NCI-H2081 treated with DMSO at 0.1 percent for 48 hours (cell line): ENCODE measurements around the gene GFAP.

ENCODE experiments used
- DNase-seq: peaks from one replicate; lab custom pipeline; 2025; lab: John Stamatoyannopoulos, UW

The GFAP gene

DNA sequence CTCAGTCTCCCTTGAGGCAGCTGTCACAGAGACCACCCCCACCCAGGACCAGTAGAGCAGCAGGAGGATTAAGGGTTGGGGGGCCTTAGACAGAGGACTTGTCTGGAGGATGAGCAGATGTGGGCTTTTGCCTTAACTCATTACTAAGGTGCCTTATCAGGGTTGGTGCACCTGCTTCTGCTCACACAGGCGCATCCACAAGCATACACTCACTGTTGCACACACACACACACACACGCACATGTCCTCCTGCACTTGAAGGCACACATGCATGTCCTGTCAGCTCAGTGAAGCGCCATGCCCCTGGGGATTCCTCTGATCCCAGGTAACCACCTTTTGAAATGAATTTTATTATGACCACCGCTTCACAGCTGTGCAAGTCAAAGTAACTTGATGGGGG lies 1.2 kb downstream of the GFAP start:
- no peak for DNase-seq

DNA sequence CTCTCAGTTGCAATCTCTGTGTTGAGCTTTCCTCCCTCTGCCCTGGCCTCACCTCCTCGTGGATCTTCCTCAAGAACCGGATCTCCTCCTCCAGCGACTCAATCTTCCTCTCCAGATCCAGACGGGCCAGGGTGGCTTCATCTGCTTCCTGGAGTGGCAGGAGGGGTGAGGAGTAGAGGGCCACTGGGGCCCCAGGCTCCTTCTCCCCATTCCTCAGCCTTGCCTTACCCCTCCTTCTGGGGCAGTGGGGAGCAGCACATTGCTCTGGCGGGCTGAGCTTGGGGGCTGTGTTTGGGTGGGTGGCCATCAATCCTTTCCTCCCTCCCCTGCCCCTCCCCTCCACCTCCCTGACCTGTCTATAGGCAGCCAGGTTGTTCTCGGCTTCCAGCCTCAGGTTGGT lies 1.6 kb downstream of the GFAP start:
- DNase-seq: no peak

DNA sequence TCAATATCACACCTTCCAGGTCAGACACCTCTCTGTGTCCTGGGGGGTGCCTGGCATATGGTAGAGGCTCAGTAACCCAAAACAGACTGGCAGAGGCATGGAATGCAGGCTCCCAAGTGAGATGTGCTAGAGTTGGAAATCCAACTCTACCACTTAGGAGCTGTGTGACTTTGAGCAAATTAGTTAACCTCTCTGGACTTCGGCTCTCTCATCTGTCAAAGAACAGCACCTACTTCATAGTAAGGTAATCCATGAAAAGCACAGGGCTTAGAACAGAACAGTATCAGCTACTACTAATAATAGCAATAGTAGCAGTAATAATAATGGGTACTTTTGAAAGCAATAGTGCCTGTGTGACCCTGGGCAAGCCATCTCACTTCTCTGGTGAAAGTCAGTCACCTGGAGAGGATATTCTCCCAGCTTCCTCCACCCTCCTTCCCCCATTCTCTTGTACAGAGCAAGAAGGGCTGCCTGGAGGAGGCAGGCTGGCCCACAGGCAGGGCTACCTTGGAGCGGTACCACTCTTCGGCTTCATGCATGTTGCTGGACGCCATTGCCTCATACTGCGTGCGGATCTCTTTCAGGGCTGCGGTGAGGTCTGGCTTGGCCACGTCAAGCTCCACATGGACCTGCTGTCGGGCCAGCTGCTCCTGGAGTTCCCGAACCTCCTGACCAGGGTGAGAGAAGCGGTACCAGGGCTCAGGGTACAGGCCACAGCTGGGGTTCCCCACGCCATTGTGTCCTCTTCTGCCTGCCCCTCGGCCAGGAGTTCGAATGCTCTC lies 2.3 kb downstream of the GFAP start:
- DNase-seq: no peak

GRCh38 chr17:44911133-44912001 lies 3.9 kb downstream of the GFAP start:
- DNase-seq: no peak

DNA sequence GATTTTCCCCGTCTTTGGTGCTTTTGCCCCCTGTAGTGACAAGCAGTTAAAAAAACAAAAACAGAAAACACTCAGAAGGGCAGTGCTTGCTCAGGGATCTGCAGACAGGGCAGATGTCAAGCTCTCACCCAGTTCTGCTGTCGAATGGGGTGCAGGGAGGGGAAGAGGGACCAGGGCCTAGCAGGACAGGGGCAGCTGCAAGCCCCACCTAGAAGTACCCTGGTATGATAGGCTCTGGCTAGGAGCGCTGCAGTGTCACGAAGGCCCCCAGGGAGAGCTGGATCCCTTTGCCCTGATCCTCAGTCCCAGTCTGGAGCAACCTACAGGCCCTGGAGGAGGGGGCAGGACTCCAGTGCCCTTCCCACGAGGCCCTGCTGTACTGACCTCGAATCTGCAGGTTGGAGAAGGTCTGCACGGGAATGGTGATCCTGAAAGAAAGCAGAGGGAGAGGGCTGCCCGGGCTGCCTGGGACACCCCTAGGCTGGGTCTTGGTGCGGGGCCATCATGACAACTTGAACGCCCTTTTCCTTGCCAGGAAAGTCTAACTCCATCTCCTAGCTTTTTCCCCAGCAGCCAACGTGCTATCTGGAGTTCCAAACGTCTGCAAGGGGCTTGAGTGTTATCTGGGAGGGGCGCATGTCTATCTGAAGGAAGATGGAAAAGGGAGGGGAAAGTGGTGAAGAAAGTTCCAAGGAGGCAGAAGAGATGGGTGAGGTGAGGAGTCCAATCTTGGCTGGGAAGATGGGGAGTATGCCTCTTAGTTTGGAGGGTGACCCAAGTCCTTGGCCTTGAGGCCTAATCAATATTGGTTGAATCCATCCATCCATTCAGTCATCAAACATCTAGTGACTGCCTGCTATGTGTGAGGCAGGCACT lies 4.8 kb downstream of the GFAP start:
- no peak for DNase-seq

DNA sequence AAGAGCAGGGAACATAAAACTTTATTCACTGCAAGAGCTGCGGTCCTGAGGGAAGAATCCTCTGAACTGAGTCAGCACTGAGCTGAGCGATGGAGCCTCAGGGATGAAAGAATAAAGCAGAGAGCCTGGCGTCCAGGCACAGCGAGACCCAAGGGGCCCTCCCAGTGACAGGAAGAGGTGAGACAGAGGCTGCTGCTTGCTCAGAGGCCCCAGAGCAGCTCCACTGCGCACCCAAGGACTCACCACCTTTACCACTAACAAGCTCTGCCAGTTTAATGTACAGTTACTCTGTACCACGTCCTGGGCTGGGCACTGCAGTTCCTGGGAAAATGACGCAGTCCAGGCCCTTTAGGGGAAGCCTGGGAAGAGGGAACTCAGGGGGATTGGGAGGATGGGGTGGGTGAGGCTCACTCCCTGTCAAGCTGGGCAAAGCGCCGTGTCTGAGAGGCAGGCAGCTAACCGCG lies 5.6 kb downstream of the GFAP start:
- no peak for DNase-seq

- no peak for DNase-seq
Measured at GRCh38 chr17:44908761-44909326, 6.5 kb downstream of the GFAP start.

- no peak for DNase-seq
Measured at GRCh38 chr17:44907729-44908470, 7.4 kb downstream of the GFAP start.

DNA sequence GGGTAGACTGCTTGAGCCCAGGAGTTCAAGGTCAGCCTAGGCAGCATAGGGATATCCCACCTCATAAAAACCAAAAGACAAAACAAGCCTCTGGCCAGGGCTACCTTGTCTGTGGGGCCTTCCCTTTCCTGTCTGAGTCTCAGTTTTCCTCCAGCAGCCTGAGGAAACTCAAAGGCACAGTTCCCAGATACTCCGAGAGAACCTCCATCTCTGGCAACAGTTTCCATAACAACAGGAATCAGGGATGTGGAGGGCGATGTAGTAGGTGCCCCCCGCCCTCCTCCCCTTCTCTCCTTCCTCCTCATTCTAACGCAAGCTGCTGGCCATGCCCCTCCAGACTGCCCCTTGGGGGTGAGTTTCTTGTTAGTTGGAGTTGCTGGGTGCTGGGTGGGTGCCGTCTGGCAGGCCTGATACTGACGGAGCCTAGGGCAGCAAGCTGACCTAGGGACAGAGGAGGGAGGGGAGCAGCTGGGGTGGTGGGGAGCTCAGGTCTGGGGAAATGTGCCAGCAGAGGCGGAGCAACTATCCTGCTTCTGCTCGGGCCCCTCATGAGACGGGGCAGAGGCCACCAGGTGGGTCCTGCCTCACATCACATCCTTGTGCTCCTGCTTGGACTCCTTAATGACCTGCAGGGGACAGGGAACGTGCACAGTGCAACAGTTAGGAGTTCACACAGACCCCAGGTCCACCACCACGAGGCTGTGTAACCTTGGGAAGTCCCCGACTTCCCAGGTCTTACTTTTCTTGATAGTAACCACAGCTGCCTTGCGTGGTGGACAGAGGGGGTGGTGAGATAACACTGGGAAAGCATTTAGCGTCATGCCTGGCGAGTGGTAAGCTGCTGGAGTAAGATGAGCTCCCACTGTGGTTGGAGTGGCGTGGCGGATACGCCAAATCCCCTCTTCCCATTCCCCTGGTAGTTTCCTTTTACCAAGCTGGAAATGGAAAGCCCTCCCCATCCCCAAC lies 8.3 kb downstream of the GFAP start:
- DNase-seq: no peak

DNA sequence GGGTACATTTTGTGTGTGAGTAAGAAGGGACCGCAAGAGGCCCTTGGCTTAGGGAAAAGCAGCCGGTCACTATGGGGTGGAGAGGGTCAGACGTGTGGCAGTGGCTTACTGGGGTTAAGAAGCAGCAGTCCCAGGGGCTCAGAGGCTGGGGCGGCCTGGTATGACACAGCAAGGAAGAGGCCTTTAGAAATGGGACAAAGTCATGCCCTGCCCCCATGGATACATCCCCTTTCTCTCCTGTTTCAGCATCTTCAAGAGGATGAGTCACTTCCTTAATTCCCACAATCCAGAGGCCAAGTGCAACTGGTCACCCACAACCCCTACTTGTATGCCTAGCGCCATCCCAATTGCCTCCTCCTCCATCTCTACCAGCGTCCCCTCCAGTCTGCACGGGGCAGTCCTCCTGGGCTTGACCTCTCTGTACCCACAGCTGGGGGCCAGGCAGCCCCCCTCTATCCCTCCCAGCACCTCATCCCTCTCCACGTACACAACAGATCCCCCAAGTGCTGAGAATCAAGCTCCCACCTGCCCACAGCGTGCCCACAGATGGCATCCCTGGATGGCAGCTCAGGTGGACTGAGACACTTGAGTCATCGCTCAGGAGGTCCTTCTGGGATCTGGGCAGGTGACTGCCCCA lies 9.2 kb downstream of the GFAP start:
- no peak for DNase-seq

DNA sequence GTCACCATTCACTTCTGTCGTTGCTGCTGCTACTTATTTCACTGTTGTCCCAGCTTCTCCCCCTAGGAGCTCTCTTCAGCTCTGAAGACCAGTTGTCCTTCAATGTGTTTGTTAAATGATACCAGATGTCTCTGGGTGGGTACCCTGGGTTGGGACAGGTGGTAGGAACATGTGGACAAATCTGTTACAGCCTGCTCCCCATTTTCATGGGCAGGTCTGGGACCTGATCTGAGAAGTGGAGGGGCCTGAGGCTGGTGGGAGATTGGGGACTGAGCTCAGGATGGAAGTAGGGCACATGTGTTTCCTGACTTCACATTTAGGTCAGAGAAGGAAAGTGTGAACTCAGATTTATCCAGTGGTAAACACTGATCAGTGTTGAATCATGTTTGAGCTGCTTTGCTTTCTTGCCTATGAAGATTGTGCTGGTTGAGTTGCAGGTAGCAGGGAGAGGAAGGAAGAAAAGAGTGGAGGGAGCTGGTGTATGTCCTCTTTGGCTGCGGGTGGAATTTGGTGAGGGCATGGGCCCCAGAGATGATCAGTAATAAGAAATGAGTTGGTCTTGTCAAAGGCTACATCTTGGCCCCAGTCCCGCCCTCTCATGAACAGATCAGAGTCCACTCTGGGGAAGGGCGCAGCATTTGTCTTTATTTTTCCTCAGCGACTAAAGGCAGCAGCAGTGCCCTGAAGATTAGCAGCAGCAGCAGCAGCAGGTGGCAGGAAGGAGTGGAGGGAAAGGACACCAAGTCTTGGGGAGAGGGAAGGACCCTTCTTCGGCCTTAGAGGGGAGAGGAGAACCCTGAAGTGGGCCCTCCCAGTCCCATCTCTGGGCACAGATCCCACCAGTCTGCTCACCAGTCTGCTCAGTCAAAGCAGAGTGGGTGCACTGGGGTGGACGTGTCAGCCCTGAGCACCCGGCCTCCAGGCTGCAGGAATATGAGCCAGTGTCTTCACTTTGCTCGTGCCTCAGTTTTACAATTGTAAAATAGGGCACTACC lies 10.0 kb downstream of the GFAP start:
- no peak for DNase-seq

DNA sequence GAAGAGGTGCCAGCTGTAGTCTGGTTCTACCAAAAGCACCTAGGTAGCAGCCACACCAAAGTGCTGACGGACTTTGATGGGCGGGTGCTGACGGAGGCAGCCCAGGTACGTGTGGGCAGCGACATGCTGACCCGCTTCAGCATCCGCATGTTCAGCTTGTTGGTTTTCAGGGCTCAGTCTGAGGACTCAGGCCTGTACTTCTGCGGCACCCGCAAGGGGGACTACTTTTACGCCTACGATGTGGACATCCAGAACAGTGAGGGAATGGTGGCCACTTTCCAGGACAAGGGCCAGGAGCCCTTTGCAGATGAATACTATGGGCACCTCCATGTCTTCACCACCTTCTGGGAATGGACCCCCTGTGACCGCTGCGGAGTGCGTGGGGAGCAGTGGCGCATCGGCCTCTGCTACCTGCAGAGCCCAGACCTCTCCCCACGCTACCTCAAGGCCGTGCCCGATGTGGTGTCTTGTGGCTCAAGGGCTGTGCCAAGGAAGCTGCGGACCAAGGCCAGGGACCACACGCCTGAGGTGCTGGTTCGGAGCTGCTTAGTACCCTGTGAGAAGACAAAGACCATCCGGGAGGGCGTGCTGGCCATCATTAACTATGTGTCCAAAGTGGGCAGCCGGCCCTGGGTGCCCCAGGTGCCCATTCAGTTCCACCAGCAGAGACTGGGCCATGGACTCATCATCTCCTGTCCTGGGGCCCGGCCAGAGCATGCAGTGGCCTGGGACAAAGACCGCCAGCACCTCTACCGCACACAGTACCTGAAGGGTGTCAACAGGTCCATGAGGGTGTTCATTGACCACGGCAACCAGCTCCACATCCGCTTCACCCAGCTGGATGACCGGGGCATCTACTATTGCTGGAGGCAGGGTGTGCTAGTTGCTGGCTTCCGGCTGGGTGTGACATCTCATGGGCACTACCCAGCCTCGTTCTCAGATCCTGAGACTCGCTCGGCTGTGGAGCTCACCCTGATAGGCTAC lies 11.0 kb downstream of the GFAP start:
- DNase-seq: no peak

DNA sequence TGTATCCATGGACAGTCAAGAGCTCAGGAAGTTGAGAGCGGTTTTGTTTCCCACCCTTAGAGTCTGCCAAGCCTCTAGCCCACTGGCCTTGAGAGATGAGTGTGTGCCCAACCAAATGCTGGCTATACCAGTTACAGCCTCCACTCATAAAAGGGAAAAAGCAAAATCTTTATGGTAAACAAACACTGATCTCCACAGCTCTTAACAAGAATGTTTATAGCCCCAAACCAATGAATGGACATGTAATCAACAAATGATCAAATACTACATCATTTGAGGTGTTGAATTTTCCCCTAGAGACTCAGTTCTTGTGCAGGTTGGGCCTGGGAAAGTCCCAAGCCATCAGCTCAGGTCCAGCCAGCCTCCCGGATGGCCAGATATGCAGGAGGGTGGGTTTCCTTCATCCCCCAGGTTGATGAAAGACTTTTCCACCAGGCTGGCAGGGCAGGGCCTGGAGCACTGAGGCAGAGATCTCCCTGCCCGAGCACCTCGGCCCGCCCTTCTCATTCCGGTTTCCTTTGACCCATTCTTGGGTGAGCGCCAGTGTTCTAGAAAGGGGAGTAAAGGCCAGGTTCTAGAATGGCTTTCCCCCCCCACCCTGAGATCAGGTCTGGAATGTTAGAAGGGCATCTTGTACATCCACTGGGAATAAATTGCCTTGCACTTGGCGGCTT lies 12.2 kb downstream of the GFAP start:
- no peak for DNase-seq

DNA sequence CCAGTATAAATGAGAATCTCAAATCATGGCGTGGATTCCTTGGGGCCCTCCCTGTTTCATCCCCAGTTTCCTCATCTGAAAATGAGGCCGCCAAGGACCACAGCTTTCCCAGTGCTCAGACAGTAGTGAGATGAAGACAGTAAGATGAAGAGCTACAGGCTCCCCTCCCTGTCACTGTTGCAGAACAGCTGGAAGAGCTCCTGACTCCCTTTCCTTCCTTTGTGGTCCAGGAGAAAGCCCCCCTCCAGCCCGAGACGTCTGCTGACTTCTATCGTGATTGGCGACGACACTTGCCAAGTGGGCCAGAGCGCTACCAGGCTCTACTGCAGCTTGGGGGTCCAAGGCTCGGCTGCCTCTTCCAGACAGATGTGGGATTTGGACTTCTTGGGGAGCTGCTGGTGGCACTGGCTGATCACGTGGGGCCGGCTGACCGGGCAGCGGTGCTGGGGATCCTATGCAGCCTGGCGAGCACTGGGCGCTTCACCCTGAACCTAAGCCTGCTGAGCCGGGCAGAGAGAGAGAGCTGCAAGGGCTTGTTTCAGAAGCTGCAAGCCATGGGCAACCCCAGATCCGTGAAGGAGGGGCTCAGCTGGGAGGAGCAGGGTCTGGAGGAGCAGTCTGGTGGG lies 13.1 kb downstream of the GFAP start:
- DNase-seq: no peak

DNA sequence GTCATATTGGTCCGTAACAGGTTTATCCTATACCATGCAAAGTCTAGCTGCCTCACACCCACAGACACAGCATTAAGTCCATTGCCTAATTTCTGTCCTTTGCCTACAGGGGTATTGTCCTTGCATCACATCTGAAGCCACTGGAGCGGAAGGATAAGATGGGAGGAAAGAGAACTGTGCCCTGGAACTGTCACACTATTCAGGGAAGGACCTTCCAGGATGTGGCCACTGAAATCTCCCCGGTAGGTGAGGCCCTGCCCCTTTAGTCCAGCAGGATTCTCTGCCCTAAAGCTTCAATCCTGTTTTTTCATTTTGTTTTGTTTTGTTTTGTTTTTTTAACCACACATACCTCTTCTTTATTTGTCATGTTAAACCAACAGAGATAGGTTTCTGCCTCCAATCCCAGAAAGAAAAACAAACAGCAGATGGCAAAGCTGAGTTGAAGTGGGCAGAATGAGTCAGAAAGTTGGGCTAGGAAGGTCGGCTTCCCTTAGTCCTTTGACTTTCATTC lies 13.8 kb downstream of the GFAP start:
- no peak for DNase-seq

DNA sequence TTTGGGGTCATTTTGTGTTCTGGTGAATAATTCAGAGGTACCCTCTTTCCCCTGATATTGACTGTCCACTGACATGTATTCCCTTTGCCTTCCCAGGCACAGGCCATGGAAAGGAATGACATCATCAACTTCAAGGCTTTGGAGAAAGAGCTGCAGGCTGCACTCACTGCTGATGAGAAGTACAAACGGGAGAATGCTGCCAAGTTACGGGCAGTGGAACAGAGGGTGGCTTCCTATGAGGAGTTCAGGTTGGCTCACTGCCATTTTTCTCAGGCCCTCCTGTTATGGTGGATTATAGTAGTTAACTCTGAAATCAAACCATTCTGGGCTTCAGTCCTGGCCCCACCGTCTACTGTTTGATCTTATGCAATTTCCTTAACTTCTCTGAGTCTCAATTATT lies 14.4 kb downstream of the GFAP start:
- DNase-seq: no peak
